ENCODE results near the gene TDRD10.

- TF ChIP-seq POU6F1 (CRISPR knock-in tag; IDR thresholded peaks at IDR 0.05; ENCODE audit: borderline replicate concordance, low read depth) (no peak), CSRNP3 (CRISPR knock-in tag; IDR thresholded peaks at IDR 0.05) (no peak), PATZ1 (CRISPR knock-in tag; IDR thresholded peaks at IDR 0.05; ENCODE audit: borderline replicate concordance) (no peak), ZFP3 (CRISPR knock-in tag; IDR thresholded peaks at IDR 0.05) (no peak), OSR1 (CRISPR knock-in tag; IDR thresholded peaks at IDR 0.05) (no peak), TCF4 (CRISPR knock-in tag; IDR thresholded peaks at IDR 0.05; ENCODE audit: borderline replicate concordance) (no peak), CSDC2 (CRISPR knock-in tag; IDR thresholded peaks at IDR 0.05) (no peak), ARNTL (CRISPR knock-in tag; IDR thresholded peaks at IDR 0.05; ENCODE audit: borderline replicate concordance, low read depth) (no peak), PPARA (CRISPR knock-in tag; IDR thresholded peaks at IDR 0.05; ENCODE audit: borderline replicate concordance) (no peak), ZFP30 (CRISPR knock-in tag; IDR thresholded peaks at IDR 0.05) (no peak), ZC3H10 (CRISPR knock-in tag; IDR thresholded peaks at IDR 0.05) (no peak)
These were observed 17.8 kb upstream of the TDRD10 start for GRCh38 chr1:154483941-154484803.

Measured in SK-N-SH treated with all-trans-retinoic acid at 6 μM for 48 hours (cell line).